Measurements from ENCODE around the gene TCP11X2. TPM values are rescaled to one million over a fixed set of nuclear protein-coding genes. Genes with fewer than 3 reads are reported as not detected.
"Not testable (repeated sequence)": the region's sequence is repeated elsewhere in the genome, so short reads cannot be mapped to it uniquely, and the experiment has no call there.

Gene TCP11X2
- total and polyA plus RNA-seq, 3 experiments from 2014 or later = not detected

GRCh38 chrX:102458615-102459014, 13.0 kb downstream of the TCP11X2 start:
- DNase-seq; H3K9me3 ChIP-seq (ENCODE audit: low read length); H3K4me3 Mint-ChIP-seq; H3K9me3 Mint-ChIP-seq; POLR2A ChIA-PET; H3K4me1 ChIP-seq (ENCODE audit: insufficient read depth, low read length); H3K4me1 Mint-ChIP-seq; H3K36me3 Mint-ChIP-seq; H3K27me3 ChIP-seq (ENCODE audit: insufficient read depth, low read length, poor library complexity, severe bottlenecking); H3K4me3 ChIP-seq (ENCODE audit: low read length); H3K27ac ChIP-seq (ENCODE audit: low read depth, low read length); H3K27me3 Mint-ChIP-seq; H3K27ac Mint-ChIP-seq; H3K36me3 ChIP-seq (ENCODE audit: insufficient read depth, low read length); CTCF ChIA-PET: not testable (repeated sequence)

GRCh38 chrX:102439908-102440307, 31.7 kb downstream of the TCP11X2 start, which contains the start of gene NXF2B:
Gene NXF2B, minus strand, starts transcription at chrX:102440008. Its CDS starts 59,972 bp downstream, at chrX:102380036.
- H3K27ac Mint-ChIP-seq; H3K4me3 Mint-ChIP-seq; H3K4me1 ChIP-seq (ENCODE audit: insufficient read depth, low read length); H3K27me3 Mint-ChIP-seq; H3K27me3 ChIP-seq (ENCODE audit: insufficient read depth, low read length, poor library complexity, severe bottlenecking); DNase-seq; H3K4me3 ChIP-seq (ENCODE audit: low read length); CTCF ChIA-PET; H3K9me3 ChIP-seq (ENCODE audit: low read length); H3K4me1 Mint-ChIP-seq; H3K36me3 ChIP-seq (ENCODE audit: insufficient read depth, low read length); H3K27ac ChIP-seq (ENCODE audit: low read depth, low read length); POLR2A ChIA-PET; H3K9me3 Mint-ChIP-seq; H3K36me3 Mint-ChIP-seq: not testable (repeated sequence)

GRCh38 chrX:102414493-102414892, 57.1 kb downstream of the TCP11X2 start:
- H3K36me3 Mint-ChIP-seq; H3K9me3 ChIP-seq (ENCODE audit: low read length); H3K4me1 ChIP-seq (ENCODE audit: insufficient read depth, low read length); H3K36me3 ChIP-seq (ENCODE audit: insufficient read depth, low read length); H3K27me3 ChIP-seq (ENCODE audit: insufficient read depth, low read length, poor library complexity, severe bottlenecking); H3K4me1 Mint-ChIP-seq; H3K27ac Mint-ChIP-seq; H3K4me3 Mint-ChIP-seq; H3K9me3 Mint-ChIP-seq; DNase-seq; CTCF ChIA-PET; H3K27me3 Mint-ChIP-seq; POLR2A ChIA-PET; H3K4me3 ChIP-seq (ENCODE audit: low read length); H3K27ac ChIP-seq (ENCODE audit: low read depth, low read length): not testable (repeated sequence)

Other genes with a start within 250 kb of the TCP11X2 start
- not detected for gene NXF2, start 224.6 kb downstream of the TCP11X2 start, total RNA-seq
- gene NXF2, start 224.6 kb downstream of the TCP11X2 start, polyA plus RNA-seq = not detected
- not detected for gene NXF2B, start 31.8 kb downstream of the TCP11X2 start, total RNA-seq
- not detected for gene NXF2B, start 31.8 kb downstream of the TCP11X2 start, polyA plus RNA-seq
- under 1 TPM; 0.33 to 0.49 TPM for gene TMSB15A, start 44.9 kb upstream of the TCP11X2 start, total RNA-seq
- gene TMSB15A, start 44.9 kb upstream of the TCP11X2 start, polyA plus RNA-seq = not detected
- 1 to 10 TPM; 7.3 to 8.8 TPM for gene ARMCX5, start 127.7 kb upstream of the TCP11X2 start, total RNA-seq
- gene ARMCX5, start 127.7 kb upstream of the TCP11X2 start, polyA plus RNA-seq = 10.1 TPM
- gene GPRASP1, start 179.7 kb upstream of the TCP11X2 start, total RNA-seq = 1 to 10 TPM; 3.4 to 4.2 TPM
- gene GPRASP1, start 179.7 kb upstream of the TCP11X2 start, polyA plus RNA-seq = 5.2 TPM
- under 1 TPM; 0.37 to 0.47 TPM for gene GPRASP2, start 240.6 kb upstream of the TCP11X2 start, total RNA-seq
- gene GPRASP2, start 240.6 kb upstream of the TCP11X2 start, polyA plus RNA-seq = 1.0 TPM
- 1 to 10 TPM; 1.9 to 3.0 TPM for gene GPRASP3, start 248.9 kb upstream of the TCP11X2 start, total RNA-seq
- 1.2 TPM for gene GPRASP3, start 248.9 kb upstream of the TCP11X2 start, polyA plus RNA-seq

Data from CD8-positive, alpha-beta memory T cell (primary cell).